Activated CD4-positive, alpha-beta memory T cell treated with anti-CD3 and anti-CD28 coated beads for 36 hours (primary cell): ENCODE data around the gene ZNF791. TPM values are rescaled to one million over a fixed set of nuclear protein-coding genes. Genes with fewer than 3 reads are reported as not detected.
"Not testable (repeated sequence)": the region's sequence is repeated elsewhere in the genome, so short reads cannot be mapped to it uniquely, and the experiment has no call there.

Source experiments
- CTCF ChIA-PET: fragments of 350-600 bp; sonication (Branson Sonifier 250); formaldehyde crosslinking; loops from one replicate; lab custom pipeline; 2021; ENCODE audit warnings: antibody characterized with exemption, inconsistent platforms; lab: Charles Lee
- POLR2A ChIA-PET: fragments of 350-600 bp; sonication (Branson Sonifier 250); formaldehyde crosslinking; loops from one replicate; lab custom pipeline; 2021; ENCODE audit warnings: antibody characterized with exemption; lab: Charles Lee
- DNase-seq: peaks from one replicate; pipeline ENCODE4 v3.0.0-alpha.2; 2020
- H3K27ac Mint-ChIP-seq: one replicate; pipeline ENCODE4 v1.8.0; 2021; ENCODE audit warnings: mixed read lengths
- H3K27me3 Mint-ChIP-seq: one replicate; pipeline ENCODE4 v1.8.0; 2021; ENCODE audit warnings: mixed read lengths
- H3K36me3 Mint-ChIP-seq: one replicate; pipeline ENCODE4 v1.8.0; 2021; ENCODE audit warnings: mixed read lengths
- H3K4me1 Mint-ChIP-seq: one replicate; pipeline ENCODE4 v1.8.0; 2021; ENCODE audit warnings: low read depth, mixed read lengths
- H3K4me3 Mint-ChIP-seq: one replicate; pipeline ENCODE4 v1.8.0; 2021; ENCODE audit warnings: mild to moderate bottlenecking, mixed read lengths
- H3K9me3 Mint-ChIP-seq: one replicate; pipeline ENCODE4 v1.8.0; 2021; ENCODE audit warnings: mixed read lengths
- intact Hi-C: fragments of 100-400 bp; cut with micrococcal nuclease; formaldehyde crosslinking; loops from one replicate; pipeline ENCODE4 v1.15.1; 2023
- total RNA-seq, 2 experiments: library from RNA; stranded (reverse); gene quantifications; one replicate each; pipeline ENCODE4 v1.2.3, GENCODE V29; 2021

The ZNF791 gene
- total RNA-seq, 2 experiments from 2014 or later, result 18.2 to 19.1 TPM

- Mint-ChIP-seq H3K36me3 (peaks cover 11% of the 10 kb centered on the region), H3K4me3 (no peak overlapping the region), H3K27me3 (no peaks in the 10 kb centered on the region), H3K4me1 (peaks cover 11% of the 10 kb centered on the region), H3K9me3 (no peaks in the 10 kb centered on the region), H3K27ac (peak overlapping the region; percentile 65)
- ChIA-PET CTCF (interaction anchor here (0.6 to 1.3 kb wide), 4 partner anchors 36 to 1848 kb away, joined by 3 to 5 read pairs (median 3); partner anchors contain the start of gene ZNF136), POLR2A (interaction anchor here (0.6 kb wide), 2 partner anchors 75 to 203 kb away, joined by 3 read pairs; no protein-coding TSS in a partner anchor)
- intact Hi-C loops, result no loop called here
- DNase-seq, result peak; percentile 77
Measured at GRCh38 chr19:12603714-12604113, 7.0 kb upstream of the ZNF791 start.

- POLR2A ChIA-PET, result no interaction called here
- intact Hi-C loops, result no loop called here
- Mint-ChIP-seq H3K36me3 (peaks cover 11% of the 10 kb centered on the region), H3K4me3 (no peak overlapping the region), H3K4me1 (peaks cover 15% of the 10 kb centered on the region), H3K9me3 (no peaks in the 10 kb centered on the region), H3K27ac (no peak overlapping the region), H3K27me3 (no peaks in the 10 kb centered on the region)
- CTCF ChIA-PET, result interaction anchor here (0.8 to 1.0 kb wide), 2 partner anchors 33 to 151 kb away, joined by 4 to 5 read pairs; no protein-coding TSS in a partner anchor
- DNase-seq, result no peak
Measured at GRCh38 chr19:12606796-12607195, 3.9 kb upstream of the ZNF791 start.

- POLR2A ChIA-PET, result no interaction called here
- no peak for DNase-seq
- Mint-ChIP-seq H3K4me3 (no peak overlapping the region), H3K27me3 (no peaks in the 10 kb centered on the region), H3K9me3 (no peaks in the 10 kb centered on the region), H3K27ac (no peak overlapping the region), H3K36me3 (peaks cover 11% of the 10 kb centered on the region), H3K4me1 (peaks cover 19% of the 10 kb centered on the region)
- CTCF ChIA-PET, result interaction anchor here (1.0 kb wide), 1 partner anchor 150 kb away, joined by 5 read pairs; no protein-coding TSS in a partner anchor
- intact Hi-C loops, result no loop called here
Measured at GRCh38 chr19:12607631-12608030, 3.1 kb upstream of the ZNF791 start.

GRCh38 chr19:12611361-12611699 lies 610 bp downstream of the ZNF791 start:
- ChIA-PET POLR2A (interaction anchor here (0.6 to 1.3 kb wide), 5 partner anchors 19 to 112 kb away, joined by 3 read pairs; partner anchors contain the start of genes MAN2B1 and WDR83), CTCF (interaction anchor here (0.9 to 1.5 kb wide), 3 partner anchors 28 to 65 kb away, joined by 3 to 9 read pairs (median 4); no protein-coding TSS in a partner anchor)
- H3K4me3 Mint-ChIP-seq, result peak overlapping the region; percentile 100
- peaks cover 20% of the 10 kb centered on the region for H3K36me3 Mint-ChIP-seq
- peaks cover 31% of the 10 kb centered on the region for H3K4me1 Mint-ChIP-seq
- H3K27ac Mint-ChIP-seq, result peak overlapping the region; percentile 99
- no peak for DNase-seq
- no peaks in the 10 kb centered on the region for H3K27me3 Mint-ChIP-seq
- no peaks in the 10 kb centered on the region for H3K9me3 Mint-ChIP-seq
- intact Hi-C loops, result loop anchor here (5.0 kb wide), 4 partner anchors 59 to 326 kb away; partner anchors contain the start of genes CALR, JUNB and ZNF564

DNA sequence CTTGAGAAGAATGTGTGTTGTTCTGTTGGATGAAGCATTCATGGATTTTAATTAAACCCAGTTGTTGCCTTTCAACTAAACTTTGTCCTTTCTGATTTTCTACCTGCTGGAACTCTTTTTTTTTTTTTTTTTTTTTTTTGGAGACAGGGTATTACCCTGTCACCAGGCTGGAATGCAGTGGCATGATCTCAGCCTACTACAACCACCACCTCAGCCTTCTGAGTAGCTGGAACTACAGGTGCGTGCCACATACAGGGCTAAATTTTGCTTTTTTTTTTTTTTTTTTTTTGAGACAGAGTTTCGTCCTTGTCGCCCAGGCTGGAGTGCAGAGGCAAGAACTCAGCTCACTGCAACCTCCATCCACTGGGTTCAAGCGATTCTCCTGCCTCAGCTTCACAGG lies 6.9 kb downstream of the ZNF791 start:
- intact Hi-C loops, result no loop called here
- no peak overlapping the region for H3K4me3 Mint-ChIP-seq
- ChIA-PET CTCF (no interaction called here), POLR2A (interaction anchor here (0.6 kb wide), 1 partner anchor 62 kb away, joined by 3 read pairs; no protein-coding TSS in a partner anchor)
- H3K36me3 Mint-ChIP-seq, result peaks cover 17% of the 10 kb centered on the region
- no peak overlapping the region for H3K27ac Mint-ChIP-seq
- no peaks in the 10 kb centered on the region for H3K9me3 Mint-ChIP-seq
- DNase-seq, result no peak
- H3K27me3 Mint-ChIP-seq, result no peaks in the 10 kb centered on the region
- peaks cover 33% of the 10 kb centered on the region for H3K4me1 Mint-ChIP-seq

GRCh38 chr19:12621253-12622024 lies 10.7 kb downstream of the ZNF791 start:
- H3K27me3 Mint-ChIP-seq, H3K4me3 Mint-ChIP-seq, H3K4me1 Mint-ChIP-seq, H3K9me3 Mint-ChIP-seq, H3K27ac Mint-ChIP-seq, DNase-seq, intact Hi-C loops, H3K36me3 Mint-ChIP-seq, CTCF ChIA-PET: not testable (repeated sequence)
- POLR2A ChIA-PET, result interaction anchor here (0.6 kb wide), 1 partner anchor 462 kb away, joined by 3 read pairs; no protein-coding TSS in a partner anchor

DNA sequence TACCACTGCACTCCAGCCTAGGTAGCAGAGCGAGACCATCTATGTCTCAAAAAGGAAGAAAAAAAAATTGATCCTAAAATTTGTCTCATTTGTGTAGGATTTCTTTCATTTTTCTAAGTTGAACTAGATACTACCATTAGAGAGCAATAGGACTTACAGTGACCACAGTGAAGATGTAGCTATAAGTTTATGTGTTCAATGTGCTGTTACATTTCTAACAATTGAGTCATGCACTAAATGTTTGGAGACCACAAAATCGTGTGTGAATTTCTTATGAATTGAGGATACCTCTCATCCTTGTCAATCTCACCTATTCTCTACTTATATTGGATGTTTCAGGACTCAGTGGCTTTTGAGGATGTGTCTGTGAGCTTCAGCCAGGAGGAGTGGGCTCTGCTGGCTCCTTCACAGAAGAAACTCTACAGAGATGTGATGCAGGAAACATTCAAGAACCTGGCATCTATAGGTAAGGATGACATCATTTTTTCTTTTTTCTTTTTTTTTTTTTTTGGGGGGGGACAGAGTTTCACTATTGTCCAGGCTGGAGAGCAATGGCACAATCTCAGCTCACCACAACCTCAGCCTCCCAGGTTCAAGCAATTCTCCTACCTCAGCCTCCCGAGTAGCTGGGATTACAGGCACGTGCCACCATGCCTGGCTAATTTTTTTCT lies 12.8 kb downstream of the ZNF791 start:
- Mint-ChIP-seq H3K27ac (no peak overlapping the region), H3K36me3 (peaks cover 24% of the 10 kb centered on the region), H3K27me3 (no peaks in the 10 kb centered on the region), H3K9me3 (peaks cover 17% of the 10 kb centered on the region), H3K4me1 (peaks cover 5% of the 10 kb centered on the region), H3K4me3 (no peak overlapping the region)
- no peak for DNase-seq
- intact Hi-C loops, result no loop called here
- ChIA-PET CTCF (interaction anchor here (1.0 to 1.6 kb wide), 2 partner anchors 17 to 53 kb away, joined by 3 to 10 read pairs; no protein-coding TSS in a partner anchor), POLR2A (no interaction called here)

DNA sequence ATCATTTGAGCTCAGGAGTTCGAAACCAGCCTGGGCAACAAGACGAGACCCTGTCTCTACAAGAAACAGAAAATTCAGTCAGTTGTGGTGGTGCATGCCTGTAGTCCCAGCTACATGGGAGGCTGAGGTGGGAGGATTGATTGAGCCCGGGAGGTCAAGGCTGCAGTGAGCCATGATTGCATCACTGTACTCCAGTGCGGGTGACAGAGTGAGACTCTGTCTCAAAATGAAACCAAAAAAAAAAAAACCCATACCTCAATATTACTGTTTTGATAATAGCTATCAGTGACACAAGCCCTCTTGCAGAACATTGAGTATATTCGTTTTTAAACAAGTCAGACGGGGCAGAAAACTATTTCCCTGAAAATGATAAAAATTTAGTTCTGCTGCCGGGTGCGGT lies 16.2 kb downstream of the ZNF791 start:
- H3K27ac Mint-ChIP-seq, result no peak overlapping the region
- ChIA-PET POLR2A (interaction anchor here (0.6 kb wide), 1 partner anchor 638 kb away, joined by 5 read pairs; no protein-coding TSS in a partner anchor), CTCF (no interaction called here)
- no peak for DNase-seq
- no peaks in the 10 kb centered on the region for H3K27me3 Mint-ChIP-seq
- peaks cover 40% of the 10 kb centered on the region for H3K36me3 Mint-ChIP-seq
- peaks cover 10% of the 10 kb centered on the region for H3K4me1 Mint-ChIP-seq
- intact Hi-C loops, result no loop called here
- peaks cover 25% of the 10 kb centered on the region for H3K9me3 Mint-ChIP-seq
- H3K4me3 Mint-ChIP-seq, result no peak overlapping the region

DNA sequence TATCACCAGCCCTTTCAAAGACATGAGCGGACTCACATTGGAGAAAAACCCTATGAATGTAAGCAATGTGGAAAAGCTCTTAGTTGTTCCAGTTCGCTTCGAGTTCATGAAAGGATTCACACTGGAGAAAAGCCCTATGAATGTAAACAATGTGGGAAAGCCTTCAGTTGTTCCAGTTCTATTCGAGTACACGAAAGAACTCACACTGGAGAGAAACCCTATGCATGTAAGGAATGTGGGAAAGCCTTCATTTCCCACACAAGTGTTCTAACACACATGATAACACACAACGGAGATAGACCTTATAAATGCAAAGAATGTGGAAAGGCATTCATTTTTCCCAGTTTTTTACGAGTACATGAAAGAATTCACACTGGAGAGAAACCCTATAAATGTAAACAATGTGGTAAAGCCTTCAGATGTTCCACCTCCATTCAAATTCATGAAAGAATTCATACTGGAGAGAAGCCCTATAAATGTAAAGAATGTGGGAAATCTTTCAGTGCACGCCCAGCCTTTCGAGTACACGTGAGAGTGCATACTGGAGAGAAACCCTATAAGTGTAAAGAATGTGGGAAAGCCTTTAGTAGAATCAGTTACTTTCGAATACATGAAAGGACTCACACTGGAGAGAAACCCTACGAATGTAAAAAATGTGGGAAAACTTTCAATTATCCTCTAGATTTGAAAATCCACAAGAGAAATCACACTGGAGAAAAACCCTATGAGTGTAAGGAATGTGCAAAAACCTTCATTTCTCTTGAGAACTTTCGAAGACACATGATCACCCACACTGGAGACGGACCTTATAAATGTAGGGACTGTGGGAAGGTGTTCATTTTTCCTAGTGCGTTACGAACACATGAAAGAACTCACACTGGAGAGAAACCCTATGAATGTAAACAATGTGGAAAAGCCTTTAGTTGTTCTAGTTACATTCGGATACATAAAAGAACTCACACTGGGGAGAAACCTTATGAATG lies 17.6 kb downstream of the ZNF791 start:
- Mint-ChIP-seq H3K4me1 (peaks cover 10% of the 10 kb centered on the region), H3K9me3 (peaks cover 25% of the 10 kb centered on the region), H3K27me3 (no peaks in the 10 kb centered on the region), H3K27ac (no peak overlapping the region), H3K36me3 (peaks cover 43% of the 10 kb centered on the region), H3K4me3 (no peak overlapping the region)
- POLR2A ChIA-PET, result no interaction called here
- intact Hi-C loops, result no loop called here
- DNase-seq, result no peak
- CTCF ChIA-PET, result interaction anchor here (1.0 kb wide), 2 partner anchors 12 to 43 kb away, joined by 3 to 5 read pairs; no protein-coding TSS in a partner anchor

DNA sequence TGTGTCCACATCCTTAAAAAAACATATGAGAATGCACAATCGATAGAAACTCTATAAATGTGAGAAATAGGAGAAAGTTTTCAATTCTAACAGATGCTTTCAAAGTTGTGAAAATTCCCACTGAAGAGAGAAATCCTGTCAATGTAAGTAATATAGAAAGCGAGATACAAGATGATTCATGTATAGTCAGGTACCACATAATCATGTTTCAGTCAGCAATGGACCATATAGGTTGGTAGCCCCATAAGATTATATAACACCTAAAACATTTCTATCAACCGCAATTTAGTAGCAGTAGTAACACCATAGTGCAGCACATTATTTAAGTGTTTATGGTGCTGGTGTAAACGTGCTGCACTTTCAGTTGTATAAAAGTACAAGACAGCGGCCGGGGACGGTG lies 18.5 kb downstream of the ZNF791 start:
- peaks cover 10% of the 10 kb centered on the region for H3K4me1 Mint-ChIP-seq
- POLR2A ChIA-PET, result no interaction called here

GRCh38 chr19:12636631-12637030 lies 25.9 kb downstream of the ZNF791 start:
- ChIA-PET POLR2A (interaction anchor here (1.2 kb wide), 1 partner anchor 25 kb away, joined by 3 read pairs; no protein-coding TSS in a partner anchor), CTCF (no interaction called here)
- peaks cover 5% of the 10 kb centered on the region for H3K36me3 Mint-ChIP-seq
- no peak for DNase-seq
- no peak overlapping the region for H3K27ac Mint-ChIP-seq
- peaks cover 18% of the 10 kb centered on the region for H3K4me1 Mint-ChIP-seq
- H3K27me3 Mint-ChIP-seq, result no peaks in the 10 kb centered on the region
- intact Hi-C loops, result no loop called here
- H3K9me3 Mint-ChIP-seq, result no peaks in the 10 kb centered on the region
- no peak overlapping the region for H3K4me3 Mint-ChIP-seq

More for the DNA sequence above, 18.5 kb downstream of the ZNF791 start:
- no peak overlapping the region for H3K27ac Mint-ChIP-seq
- DNase-seq, result no peak
- no peak overlapping the region for H3K4me3 Mint-ChIP-seq
- H3K9me3 Mint-ChIP-seq, result peaks cover 25% of the 10 kb centered on the region
- CTCF ChIA-PET, result no interaction called here
- H3K36me3 Mint-ChIP-seq, result peaks cover 42% of the 10 kb centered on the region
- H3K27me3 Mint-ChIP-seq, result no peaks in the 10 kb centered on the region
- intact Hi-C loops, result no loop called here
